Central memory CD4-positive, alpha-beta T cell (primary cell): ENCODE measurements around the gene CEBPE.

Experiments
- DNase-seq: peaks from one replicate; pipeline ENCODE4 v3.0.0; 2022

Gene CEBPE

GRCh38 chr14:23071921-23072539 is 47.0 kb downstream of the CEBPE start:
- DNase-seq, result no peak

- peak; percentile 72 for DNase-seq
Observed at GRCh38 chr14:23071244-23071920, 47.7 kb downstream of the CEBPE start.

DNA sequence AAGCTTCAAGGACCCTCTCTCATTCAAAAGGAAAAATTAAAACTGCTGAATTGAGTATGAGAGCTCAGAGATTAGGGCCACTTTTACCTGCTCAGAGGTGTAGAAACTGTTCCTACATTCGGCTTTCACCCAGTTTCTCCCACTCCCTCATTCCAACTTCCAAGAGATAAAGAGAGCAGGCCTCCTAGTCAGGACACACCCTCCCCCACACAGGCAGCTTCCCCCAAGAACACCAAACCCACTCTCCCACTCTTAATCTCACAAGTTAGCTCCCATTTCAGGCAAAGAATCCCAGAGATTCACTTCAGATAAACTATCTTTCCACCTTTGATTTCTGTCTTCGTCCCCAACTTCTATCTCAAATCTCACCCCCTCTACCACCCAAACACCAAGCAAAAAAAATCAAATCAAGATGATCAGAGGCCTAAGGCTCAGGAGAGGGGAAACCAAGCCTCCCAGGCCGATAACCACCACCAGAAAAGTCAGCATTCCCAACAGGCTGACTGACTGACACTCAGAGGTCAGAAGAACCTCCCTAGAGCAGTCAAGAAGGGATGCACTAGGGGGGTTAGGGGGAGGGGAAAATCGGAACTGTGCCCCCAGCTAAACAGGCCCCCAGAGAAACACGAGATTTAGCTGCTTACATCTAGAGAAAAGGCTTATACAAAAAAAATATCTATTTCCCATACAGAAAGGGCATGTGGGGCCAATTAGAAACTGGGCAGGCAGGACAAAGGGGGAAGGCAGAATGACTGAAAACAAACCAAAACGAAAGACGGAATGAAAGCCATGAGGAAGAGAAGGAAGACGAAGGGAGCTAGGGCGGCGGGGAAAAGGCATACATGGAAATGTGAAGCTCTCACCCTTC is 48.6 kb downstream of the CEBPE start:
- DNase-seq, result no peak

- DNase-seq, result no peak
Observed at GRCh38 chr14:23069413-23069806, 49.6 kb downstream of the CEBPE start.

GRCh38 chr14:23068789-23069412 is 50.2 kb downstream of the CEBPE start:
- peak; percentile 73 for DNase-seq

- no peak for DNase-seq
Observed at GRCh38 chr14:23067847-23068788, 50.9 kb downstream of the CEBPE start.
